OCI-LY3 (cell line): ENCODE data around the gene MRAP.

Experiments used
- H2AFZ ChIP-seq: fragments of 200-600, 300-600 bp; shearing (Covaris generic); 2 replicates; pipeline ENCODE4 v1.6.0; 2014; ENCODE audit warnings: antibody characterized with exemption, low read depth, low read length
- H3K27ac ChIP-seq: fragments of 200-600, 300-600 bp; sonication (generic); 2 replicates; pipeline ENCODE4 v1.5.1; 2014; ENCODE audit warnings: mild to moderate bottlenecking, low read length, moderate library complexity, mixed read lengths
- H3K27me3 ChIP-seq: fragments of 200-600, 300-600 bp; sonication (generic); 2 replicates; pipeline ENCODE4 v1.6.1; 2014; ENCODE audit warnings: low read depth, low read length, mixed read lengths
- H3K36me3 ChIP-seq: fragments of 200-600, 300-600 bp; sonication (generic); replicated peaks from 2 replicates; pipeline ENCODE3; 2014; ENCODE audit warnings: low read depth, low read length, mixed read lengths
- H3K4me1 ChIP-seq: fragments of 300-600, 200-600 bp; sonication (generic); 2 replicates; pipeline ENCODE4 v1.6.1; 2014; ENCODE audit warnings: low read length, mixed read lengths
- H3K4me2 ChIP-seq: fragments of 200-600, 300-600 bp; sonication (generic); 2 replicates; pipeline ENCODE4 v1.6.1; 2014; ENCODE audit warnings: low read length, mixed read lengths
- H3K4me3 ChIP-seq: fragments of 300-600, 200-600 bp; sonication (generic); 2 replicates; pipeline ENCODE4 v1.5.1; 2014; ENCODE audit warnings: antibody characterized with exemption, mild to moderate bottlenecking, low read length, moderate library complexity
- H3K79me2 ChIP-seq: fragments of 300-600, 200-600 bp; shearing (Covaris generic); 2 replicates; pipeline ENCODE4 v1.6.1; 2014; ENCODE audit warnings: mild to moderate bottlenecking, low read length, mixed read lengths
- H3K9ac ChIP-seq: fragments of 300-600, 200-600 bp; shearing (Covaris generic); 2 replicates; pipeline ENCODE4 v1.6.0; 2014; ENCODE audit warnings: mild to moderate bottlenecking, low read length, moderate library complexity
- H3K9me3 ChIP-seq: fragments of 200-600, 300-600 bp; shearing (Covaris generic); 2 replicates; pipeline ENCODE4 v1.6.1; 2014; ENCODE audit warnings: low read length, mixed read lengths; ENCODE audit not compliant: insufficient read depth
- H4K20me1 ChIP-seq: fragments of 200-600, 300-600 bp; sonication (generic); 2 replicates; pipeline ENCODE4 v1.6.1; 2016; ENCODE audit warnings: low read length, mixed read lengths; ENCODE audit not compliant: insufficient read depth
- CTCF ChIP-seq: fragments of 200-600, 300-600 bp; sonication (generic); IDR thresholded peaks from 2 replicates; pipeline ENCODE4 v1.5.1; 2014; ENCODE audit warnings: antibody characterized with exemption, low read length, low read depth
- EZH2phosphoT487 ChIP-seq: fragments of 200-600 bp; shearing (Covaris generic); IDR thresholded peaks from 2 replicates; pipeline ENCODE4 v1.6.1; 2018; ENCODE audit warnings: antibody characterized with exemption, mixed run types, low read depth

The MRAP gene

GRCh38 chr21:32314806-32315205 is 16.2 kb downstream of the MRAP start:
- H3K4me2 ChIP-seq, result no peak overlapping the region
- H3K27me3 ChIP-seq, result no peaks in the 10 kb centered on the region
- no peaks in the 10 kb centered on the region for H3K79me2 ChIP-seq
- H3K36me3 ChIP-seq, result peaks cover 13% of the 10 kb centered on the region
- H3K4me1 ChIP-seq, result no peaks in the 10 kb centered on the region
- no peak for TF ChIP-seq CTCF
- TF ChIP-seq EZH2phosphoT487, result no peak
- no peak overlapping the region for H3K4me3 ChIP-seq
- H3K9me3 ChIP-seq, result no peaks in the 10 kb centered on the region
- no peak overlapping the region for H3K27ac ChIP-seq
- H3K9ac ChIP-seq, result no peak overlapping the region
- no peaks in the 10 kb centered on the region for H4K20me1 ChIP-seq
- no peak overlapping the region for H2AFZ ChIP-seq

- Histone ChIP-seq H3K79me2 (no peaks in the 10 kb centered on the region), H3K4me2 (no peak overlapping the region), H3K36me3 (peaks cover 22% of the 10 kb centered on the region), H3K9ac (no peak overlapping the region), H3K9me3 (no peaks in the 10 kb centered on the region), H2AFZ (no peak overlapping the region), H3K4me1 (no peaks in the 10 kb centered on the region), H3K27ac (no peak overlapping the region), H3K4me3 (no peak overlapping the region), H4K20me1 (no peaks in the 10 kb centered on the region), H3K27me3 (no peaks in the 10 kb centered on the region)
- no peak for TF ChIP-seq CTCF
- no peak for TF ChIP-seq EZH2phosphoT487
Measured at GRCh38 chr21:32315511-32316281, 17.0 kb downstream of the MRAP start.

GRCh38 chr21:32316361-32317215 is 17.9 kb downstream of the MRAP start:
- Histone ChIP-seq H3K4me1 (no peaks in the 10 kb centered on the region), H3K27ac (no peak overlapping the region), H4K20me1 (no peaks in the 10 kb centered on the region), H3K4me2 (no peak overlapping the region), H3K9ac (no peak overlapping the region), H3K79me2 (no peaks in the 10 kb centered on the region), H2AFZ (no peak overlapping the region), H3K4me3 (no peak overlapping the region), H3K27me3 (no peaks in the 10 kb centered on the region), H3K9me3 (no peaks in the 10 kb centered on the region), H3K36me3 (peaks cover 27% of the 10 kb centered on the region)
- TF ChIP-seq CTCF (no peak), EZH2phosphoT487 (no peak)

GRCh38 chr21:32317726-32318125 is 19.1 kb downstream of the MRAP start:
- Histone ChIP-seq H2AFZ (no peak overlapping the region), H3K9me3 (no peaks in the 10 kb centered on the region), H3K27ac (no peak overlapping the region), H3K36me3 (peaks cover 27% of the 10 kb centered on the region), H3K4me3 (no peak overlapping the region), H3K27me3 (no peaks in the 10 kb centered on the region), H3K79me2 (no peaks in the 10 kb centered on the region), H3K4me2 (no peak overlapping the region), H3K9ac (no peak overlapping the region), H3K4me1 (no peaks in the 10 kb centered on the region), H4K20me1 (no peaks in the 10 kb centered on the region)
- TF ChIP-seq EZH2phosphoT487 (no peak), CTCF (no peak)
